NCI-H1436 treated with DMSO at 0.1 percent for 48 hours (cell line): ENCODE data around the gene GNG7.

ENCODE experiments used
- DNase-seq: peaks from one replicate; lab custom pipeline; 2025; lab: John Stamatoyannopoulos, UW

GNG7 gene

DNA sequence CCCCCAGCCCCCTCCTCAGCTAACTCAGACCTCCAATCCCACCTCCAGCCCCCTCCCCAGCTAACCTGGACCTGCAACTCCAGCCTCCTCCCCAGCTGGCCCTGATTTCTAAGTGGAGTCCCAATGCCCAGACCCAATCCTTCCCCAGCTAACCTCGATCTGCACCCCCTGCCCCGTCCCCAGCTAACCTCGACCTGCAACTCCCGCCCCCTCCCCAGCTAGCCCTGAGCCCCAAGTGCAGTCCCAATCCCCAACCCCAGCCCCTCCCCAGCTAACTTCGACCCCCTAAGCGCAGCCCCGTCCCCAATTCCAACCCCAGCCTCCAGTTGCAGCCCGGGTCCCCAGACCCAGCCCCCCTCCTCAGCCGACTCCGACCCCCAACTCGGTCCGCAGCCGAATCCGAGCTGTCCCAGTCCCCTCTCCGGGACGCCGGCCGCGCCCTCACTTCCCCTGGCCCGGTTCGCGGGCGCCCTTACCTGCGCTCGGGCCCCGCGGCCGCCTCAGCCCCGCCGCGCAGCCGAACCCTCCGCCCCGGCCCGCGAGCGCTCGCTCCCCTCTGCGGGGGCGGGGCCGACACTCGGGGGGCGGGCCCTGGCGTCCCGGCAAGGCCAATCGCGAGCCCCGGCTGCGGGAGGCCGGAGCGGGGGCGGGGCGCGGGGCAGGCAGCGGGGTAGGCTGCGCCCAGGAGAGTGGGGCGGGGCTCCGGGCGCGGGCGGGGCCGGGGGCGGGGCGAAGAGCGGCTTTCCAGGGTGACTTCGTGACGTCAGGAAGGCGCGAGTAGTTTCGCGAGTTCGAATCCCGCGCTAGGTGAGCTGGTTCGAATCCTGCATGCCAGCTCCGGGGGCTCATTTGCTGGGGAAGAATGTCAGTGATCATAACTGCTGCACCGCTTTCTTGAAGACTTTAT, at the start of gene GNG7:
Gene GNG7 (minus strand): TSS at position 525 of the 907 bp plus-strand sequence. CDS start 182,006 bp downstream, outside the sequence.
- peak; percentile 17 for DNase-seq

DNA sequence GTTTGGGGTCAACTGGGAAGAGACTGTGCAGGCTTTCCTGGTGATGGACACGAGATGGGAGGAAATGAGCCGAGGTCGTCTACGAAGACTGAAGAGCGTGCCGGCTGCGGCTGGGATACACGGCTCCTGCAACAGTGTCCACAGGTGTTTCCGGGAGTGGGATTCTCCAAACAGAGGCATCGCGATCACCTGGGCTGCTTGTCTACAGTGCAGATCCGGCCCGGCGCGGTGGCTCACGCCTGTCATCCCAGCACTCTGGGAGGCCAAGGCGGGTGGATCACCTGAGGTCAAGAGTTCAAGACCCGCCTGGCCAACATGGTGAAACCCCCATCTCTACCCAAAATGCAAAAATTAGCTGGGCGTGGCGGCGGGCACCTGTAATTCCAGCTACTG, 48.9 kb upstream of the GNG7 start:
- DNase-seq: no peak

DNA sequence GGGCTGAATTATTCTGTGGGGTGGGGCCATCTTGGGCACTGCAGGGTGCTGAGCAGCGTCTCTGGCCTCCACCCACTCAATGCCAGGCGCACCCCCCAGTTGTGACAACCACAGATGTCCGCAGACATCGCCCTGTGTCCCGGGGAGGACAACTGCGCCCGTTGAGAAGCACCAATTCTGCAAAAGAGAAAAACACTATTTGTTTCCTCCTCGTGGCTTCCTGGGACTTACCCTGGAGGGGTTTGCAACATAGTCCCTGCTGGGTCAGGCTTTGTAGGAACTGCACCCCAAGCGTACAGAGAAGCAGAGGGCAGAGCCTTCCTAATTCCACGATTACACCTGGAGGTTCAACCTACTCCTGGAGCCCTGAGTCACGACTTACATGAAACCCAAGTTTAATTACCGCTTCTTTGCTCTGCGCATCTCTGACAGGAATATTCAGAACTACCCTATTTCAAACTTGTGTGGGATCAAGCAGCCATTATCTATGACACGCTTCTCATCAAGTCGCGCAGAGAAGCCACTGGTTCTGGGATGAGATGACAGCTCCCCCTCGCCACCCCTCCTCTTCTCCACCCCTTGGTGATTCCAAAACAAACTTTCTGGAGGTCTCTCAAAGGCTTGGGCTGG, 48.4 kb upstream of the GNG7 start:
- no peak for DNase-seq

DNA sequence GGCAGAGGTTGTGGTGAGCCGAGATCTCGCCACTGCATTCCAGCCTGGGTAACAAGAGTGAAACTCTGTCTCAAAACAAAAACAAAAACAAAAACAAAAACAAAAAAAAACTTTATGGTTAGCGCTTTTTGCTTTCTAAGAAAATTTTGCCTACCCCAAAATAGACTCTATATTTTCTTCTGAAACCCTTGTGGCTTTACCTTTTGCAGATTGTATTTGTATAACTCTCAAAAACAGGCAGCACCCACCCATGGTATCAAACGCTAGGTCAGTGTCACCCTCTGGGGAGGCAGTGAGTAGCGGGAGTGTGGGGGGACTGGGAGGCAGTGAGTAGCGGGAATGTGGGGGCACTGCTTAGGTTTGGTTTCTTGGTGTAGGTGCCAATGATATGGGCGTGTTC, 44.9 kb upstream of the GNG7 start:
- DNase-seq: no peak

DNA sequence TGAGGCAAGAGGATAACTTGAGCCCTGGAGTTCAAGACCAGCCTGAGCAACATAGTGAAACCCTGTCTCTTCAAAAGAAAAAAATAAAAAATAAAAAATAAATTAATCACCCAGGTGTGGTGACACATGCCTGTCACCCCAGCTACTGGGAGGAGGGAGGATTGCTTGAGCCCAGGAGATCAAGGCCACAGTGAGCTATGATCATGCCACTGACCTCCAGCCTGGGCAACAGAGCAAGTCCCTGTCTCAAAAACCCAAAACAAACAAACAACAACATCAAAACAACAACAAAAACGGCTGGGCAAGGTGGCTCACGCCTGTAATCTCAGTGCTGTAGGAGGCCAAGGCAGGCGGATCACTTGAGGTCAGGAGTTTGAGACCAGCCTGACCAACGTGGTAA, 41.6 kb upstream of the GNG7 start:
- no peak for DNase-seq

DNA sequence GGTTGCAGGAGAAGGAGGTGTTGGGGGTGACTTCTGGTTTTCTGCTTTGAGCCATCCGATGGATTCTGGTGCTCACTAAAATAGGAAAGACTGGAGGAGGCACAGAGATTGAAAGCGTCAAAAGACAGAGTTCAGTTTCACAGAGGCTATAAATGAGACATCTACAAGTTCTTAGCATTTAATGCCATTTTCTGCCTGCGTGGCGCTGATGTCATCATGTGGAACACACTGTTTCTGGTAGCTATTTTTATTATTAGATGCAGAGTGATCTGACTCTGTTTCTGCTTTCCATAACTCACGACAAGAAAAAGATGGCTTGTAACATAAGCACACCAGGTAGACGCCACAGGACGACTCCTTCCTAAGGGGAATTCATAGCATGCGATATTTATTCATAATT, 40.6 kb upstream of the GNG7 start:
- DNase-seq: no peak

DNA sequence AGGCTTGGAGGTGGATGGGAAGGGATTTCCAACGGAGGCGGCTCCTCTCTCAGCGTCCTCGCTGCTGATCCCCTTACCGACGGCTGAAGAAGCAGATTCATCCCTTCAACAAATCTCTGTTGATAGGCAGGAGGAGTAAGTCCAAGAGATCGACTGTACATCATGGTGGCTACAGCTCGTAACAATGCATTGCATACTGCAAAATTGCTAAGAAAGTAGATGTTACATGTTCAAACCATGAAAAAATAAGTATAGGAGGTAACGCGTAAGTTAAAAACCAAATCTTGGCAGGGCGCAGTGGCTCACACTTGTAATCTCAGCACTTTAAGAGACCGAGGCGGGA, 37.8 kb upstream of the GNG7 start:
- DNase-seq: no peak

DNA sequence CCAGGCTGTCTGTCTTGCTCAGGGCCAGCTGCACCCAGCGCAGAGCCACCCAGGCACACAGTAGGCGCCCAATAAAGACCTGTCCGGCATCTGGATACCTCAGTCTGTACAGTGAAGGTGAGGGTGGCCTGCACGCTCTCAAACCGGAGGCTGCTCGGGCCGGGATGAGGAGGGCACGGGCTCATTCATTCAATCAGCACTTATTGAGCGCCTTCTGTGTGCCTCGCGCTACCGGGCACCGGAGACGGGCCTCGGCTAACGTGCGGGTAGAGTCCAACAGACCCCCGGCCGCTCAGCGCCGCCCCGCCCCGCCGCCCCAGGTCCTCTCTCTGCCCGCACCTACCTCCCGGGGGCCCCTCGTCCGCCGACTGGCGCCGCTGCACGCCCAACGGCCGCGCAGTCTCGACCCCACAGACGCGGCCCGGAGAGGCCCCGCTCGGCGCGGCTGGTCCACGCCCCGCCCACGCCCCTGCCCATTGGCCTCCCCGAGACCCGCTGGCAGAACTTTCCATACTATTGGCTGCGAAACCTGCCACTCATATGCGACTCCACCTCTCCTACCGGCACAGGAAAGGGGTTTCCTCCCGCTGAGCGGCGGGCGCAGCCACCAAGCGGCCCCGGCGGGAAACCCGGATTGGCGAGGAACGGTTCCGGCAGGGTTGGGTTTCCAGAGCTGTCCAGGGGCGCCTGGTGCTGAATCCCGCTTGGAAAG, 37.3 kb upstream of the GNG7 start, which contains the start of gene SLC39A3:
Gene SLC39A3 (minus strand): TSS at position 416 of the 712 bp plus-strand sequence. CDS start 2,760 bp downstream, outside the sequence.
- DNase-seq: peak; percentile 79

DNA sequence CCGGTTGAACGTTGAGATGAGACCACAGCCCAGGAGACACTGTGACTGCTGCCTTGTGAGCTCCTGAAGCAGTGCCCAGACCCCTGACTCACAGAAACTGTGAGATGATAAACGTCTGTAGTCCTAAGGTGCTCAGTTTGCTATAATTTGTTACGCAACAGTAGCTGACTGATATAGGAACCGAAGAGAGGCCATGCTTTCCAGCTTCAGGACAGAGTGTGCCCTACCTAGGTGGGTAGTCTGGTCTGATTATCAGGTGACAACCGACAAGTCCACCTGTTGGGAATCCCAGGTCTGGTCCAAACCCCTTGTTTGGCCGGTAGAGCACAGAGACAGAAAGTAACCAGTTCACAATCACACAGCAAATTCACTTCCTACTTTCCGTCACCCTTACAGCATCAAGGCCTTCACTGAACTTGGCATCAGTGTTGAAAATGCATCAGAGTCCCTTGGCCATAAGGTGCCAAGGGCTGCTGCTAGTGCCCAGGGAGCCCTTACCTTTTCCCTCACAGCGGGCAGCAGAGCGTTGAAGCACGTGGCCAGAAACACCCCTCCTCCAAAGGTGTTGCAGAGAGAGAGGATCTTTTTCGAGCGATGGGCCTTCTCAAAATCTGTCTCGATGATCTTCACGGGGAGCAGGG, 34.2 kb upstream of the GNG7 start:
- DNase-seq: no peak

DNA sequence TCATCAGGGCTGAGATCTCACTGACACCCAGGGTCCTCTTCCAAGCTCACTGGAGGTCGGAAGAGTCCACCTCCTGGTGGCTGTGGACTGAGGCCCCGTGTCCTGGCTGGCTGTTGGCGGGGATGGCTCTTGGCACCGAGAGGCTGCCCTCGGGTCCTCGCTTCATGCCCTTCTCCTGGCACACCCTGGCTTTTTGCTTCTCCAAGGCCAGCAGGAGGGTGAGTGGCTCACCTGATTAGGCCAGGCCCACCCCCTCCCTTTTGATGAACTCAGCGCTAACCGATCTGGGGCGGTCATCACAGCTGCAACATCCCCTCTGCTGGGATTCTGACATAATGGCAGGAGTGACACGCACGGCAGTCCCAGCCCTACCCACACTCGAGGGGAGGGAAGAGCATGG, 32.9 kb upstream of the GNG7 start:
- no peak for DNase-seq

DNA sequence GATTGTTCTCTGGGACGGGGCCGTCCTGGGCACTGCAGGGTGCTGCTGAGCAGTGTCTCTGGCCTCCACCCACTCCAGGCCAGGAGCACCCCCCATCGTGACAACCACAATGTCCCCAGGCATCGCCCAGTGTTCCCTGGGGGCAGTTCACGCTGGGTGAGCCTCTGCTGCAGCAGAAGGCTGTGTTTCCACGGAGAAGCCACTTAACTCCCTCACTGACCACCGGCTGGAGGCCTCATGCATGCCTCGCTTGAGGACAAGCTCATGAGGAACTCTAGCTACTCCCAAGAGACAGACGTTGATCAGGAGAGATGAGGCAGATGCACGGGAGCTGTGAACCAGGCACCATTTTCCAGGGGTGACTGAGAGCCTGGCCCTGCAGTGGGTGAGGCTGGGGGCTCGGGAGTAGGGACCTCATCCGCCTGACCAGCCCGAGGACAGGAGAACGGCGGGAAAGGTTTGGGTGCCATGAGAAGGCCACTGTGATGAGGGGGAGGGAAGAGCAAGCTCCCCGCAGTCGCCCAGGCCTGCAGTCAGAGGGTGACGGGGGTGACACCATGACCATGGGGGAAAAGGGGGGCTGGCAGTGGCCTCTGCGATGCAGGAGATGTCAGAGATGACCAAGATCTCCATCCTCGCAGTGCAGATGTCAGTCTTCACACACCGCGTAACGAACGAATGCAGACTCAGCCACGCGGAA, 32.2 kb upstream of the GNG7 start:
- DNase-seq: no peak

DNA sequence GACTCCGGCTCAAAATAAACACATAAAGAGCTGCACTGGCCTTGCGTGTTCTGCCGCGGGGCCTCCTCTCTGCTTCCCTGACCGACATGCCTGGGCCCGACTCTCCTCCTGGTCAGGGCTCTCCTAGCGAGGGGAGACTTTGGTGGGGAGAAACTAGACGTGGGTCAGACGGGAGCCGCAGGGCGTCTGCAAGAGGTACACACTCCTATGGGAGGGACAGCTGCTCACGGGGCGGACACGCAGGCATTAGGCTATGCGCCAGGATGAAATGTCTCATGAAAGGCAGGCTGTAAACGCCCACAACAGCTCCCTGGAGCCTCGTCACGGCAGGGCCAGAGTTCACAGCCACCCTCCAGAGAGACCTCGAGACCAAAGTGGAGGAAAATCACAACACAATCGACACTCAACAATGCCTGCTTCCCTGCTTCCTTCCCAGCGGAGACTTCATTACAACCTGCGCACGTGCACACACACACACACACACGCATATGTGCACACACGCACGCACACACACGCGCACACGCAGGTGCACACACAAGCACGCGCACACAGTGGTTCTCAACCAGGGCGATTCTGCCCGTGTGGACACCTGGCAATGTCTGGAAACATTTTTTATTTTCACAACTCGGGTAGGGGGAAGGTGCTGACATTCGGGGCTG, 31.6 kb upstream of the GNG7 start:
- DNase-seq: no peak

DNA sequence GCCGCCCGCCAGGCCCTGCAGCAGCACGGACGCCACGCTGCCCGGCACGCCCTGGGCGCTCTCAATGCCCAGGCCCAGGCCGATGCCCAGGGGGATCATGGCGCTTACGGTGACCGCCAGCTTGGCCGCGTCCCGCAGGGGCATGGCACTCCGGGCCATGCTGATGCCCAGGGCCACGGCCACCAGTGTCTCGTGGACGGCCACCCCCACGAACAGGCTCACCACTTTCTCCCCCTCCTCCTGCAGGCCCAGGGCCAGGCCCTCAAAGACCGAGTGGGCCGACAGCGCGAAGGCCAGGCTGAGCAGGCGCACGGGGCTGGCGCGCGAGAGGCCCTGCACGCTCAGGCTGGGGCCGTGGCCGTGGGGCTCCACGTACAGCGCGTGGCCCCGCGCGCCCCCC, 30.4 kb upstream of the GNG7 start:
- DNase-seq: no peak

DNA sequence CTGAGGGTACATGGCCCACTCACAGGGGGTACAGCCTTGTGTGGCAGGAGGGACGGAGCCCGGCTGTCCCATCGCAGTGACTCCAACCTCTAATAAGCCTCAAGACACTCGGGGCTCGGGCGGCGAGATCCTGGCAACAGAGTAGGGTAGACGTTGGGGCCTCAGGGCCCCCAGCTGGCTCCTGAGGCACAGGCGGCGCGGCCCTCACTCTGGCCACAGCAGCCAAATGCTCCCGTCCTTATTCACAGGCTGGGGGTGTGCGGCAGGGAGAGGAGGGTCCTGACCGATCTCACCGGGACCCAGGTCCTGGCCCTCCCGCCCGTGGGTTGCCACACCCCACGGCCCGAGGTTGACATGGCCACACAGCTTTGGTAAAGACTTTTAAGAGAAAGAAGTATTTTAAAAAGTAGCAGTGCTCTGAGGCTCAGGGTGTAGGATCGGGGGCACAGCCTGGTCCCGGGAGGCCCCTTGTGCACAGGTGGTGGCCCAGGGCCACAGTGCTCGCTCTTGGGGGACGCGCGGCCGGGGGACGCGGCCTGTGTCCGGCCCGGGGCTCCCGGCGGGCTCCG, 29.7 kb upstream of the GNG7 start:
- no peak for DNase-seq

DNA sequence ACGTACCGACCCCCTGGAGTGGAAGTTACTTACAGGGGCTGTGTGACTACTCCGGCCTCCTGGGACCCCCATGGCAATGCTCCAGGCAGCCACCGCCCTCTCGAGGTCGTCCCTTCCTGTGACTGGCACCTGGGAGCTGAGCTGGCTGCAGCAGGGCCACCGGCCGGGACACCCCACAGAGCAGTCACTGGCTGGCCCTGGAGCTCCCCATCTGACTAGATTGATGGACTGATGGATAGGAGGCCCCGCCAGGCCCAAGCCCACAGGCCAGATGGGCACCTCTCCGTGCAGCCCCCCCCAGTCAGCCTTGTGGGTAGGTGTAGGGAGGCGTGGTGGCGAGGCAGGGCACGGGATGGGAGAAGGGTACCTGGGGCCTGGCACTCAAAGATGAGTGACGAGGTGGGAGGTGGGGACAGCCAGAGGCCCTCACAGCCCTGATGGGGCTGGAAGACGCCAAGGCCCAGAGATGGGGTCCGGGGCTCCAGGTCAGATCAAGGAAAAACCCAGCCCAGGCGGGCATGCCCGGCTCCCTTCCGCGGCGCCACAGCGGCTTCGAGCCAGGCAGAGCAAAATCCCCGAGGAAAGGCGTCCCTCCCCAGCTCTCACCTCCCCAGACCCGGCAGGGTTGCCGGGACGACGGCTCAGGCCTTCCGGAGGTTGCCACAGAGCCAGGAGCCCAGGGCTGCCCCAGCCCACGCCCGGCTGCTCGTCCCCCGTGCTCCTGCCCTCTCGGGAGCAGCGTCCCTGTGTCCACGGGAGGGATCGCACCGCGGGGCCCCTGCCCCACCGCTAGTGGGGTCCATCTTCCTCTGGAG, 28.9 kb upstream of the GNG7 start:
- no peak for DNase-seq

DNA sequence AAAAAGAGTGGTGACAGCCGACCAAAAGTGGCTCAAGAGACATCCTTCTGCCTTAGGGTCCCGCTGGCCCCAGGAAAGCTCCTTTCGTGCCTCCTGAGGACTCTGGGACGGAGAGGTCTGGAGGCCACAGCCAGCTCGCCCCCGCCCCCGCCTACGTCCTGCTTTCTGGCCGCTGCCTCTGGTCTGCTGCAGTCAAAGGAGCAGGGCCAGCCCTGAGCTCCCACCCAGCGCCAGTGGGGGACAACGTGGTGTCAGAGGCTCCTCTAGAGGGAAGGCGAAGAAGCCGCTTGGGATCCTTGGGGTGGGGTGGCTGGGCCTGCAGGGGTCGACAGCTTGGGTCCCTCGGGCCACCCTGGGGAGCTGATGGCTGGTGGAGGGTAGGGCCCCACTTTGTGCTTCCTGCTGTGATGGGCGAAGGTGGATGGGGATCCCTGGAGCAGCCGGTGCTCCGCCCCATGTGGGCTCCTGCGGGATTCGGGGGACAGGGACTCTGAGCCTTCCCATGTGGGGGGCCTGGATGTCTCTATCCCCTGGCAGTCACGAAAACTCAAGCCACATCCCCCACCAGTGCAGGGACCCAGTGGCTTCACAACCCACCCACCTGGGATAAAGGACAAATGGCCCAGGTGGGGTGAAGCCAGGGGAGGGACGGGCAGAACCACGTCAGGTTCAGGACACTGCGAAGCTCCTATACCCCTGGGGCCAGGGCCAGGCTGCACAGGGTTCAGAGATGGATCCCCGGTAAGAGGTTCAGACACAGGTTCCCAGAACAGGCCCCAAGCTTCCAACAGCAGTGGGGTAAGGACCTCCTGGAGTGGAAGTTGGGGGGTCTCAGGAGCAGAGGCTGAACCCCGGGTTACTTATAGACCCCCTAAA, 27.7 kb upstream of the GNG7 start:
- DNase-seq: no peak

DNA sequence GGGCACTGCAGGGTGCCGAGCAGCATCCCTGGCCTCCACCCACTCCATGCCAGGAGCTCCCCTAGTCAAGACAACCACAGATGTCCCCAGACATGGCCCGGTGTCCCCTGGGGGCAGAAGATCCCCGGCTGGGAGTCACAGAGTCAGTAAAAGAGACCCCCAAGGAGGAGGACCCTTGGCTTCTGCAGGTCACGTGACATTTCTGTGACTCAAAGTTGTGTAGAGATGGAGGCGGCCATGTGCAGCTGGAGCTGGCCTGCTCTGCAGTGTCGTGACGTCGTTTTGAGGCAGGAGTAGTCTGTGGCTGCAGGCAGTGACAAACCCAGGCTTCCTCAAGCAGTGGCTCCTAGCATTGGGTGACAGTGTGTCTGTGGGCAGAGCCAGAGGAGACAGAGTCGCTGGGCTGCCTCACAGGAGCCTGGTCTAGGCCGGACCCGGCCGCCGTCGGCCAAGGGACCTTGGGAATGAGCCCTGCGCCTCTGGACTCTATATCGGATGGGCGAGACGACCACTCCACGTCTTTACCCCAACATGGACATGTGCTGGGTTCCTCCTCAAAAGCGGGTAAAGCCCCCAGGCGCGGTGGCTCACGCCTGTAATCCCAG, 26.4 kb upstream of the GNG7 start:
- no peak for DNase-seq

DNA sequence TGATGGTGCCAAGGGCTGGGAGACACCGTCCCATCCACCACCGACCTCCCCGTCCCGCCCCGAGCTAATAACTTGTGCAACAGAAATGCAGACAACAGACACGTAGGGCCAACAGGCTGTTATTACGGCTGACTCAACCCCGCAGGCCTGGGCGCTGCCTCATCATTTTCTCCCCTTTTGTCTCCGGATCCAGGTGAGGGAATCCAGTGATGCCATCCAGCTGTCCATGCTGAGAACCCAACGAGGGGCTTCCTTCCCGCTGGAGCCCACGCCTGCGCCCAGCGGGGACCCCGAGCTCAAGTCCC, 25.1 kb upstream of the GNG7 start:
- no peak for DNase-seq
